ENCODE results near the gene SPATA25.
"Not testable (repeated sequence)": the region's sequence is repeated elsewhere in the genome, so short reads cannot be mapped to it uniquely, and the experiment has no call there.

SPATA25 gene

GRCh38 chr20:45887346-45887715, at the start of gene SPATA25:
TSS of gene SPATA25 (minus strand) at chr20:45887622. CDS start at chr20:45887590, 32 bp downstream.
- no peak for DNase-seq

GRCh38 chr20:45935416-45936046, 48.1 kb upstream of the SPATA25 start:
- DNase-seq = peak; percentile 34

- peak; percentile 99 for DNase-seq
Observed at GRCh38 chr20:45934586-45935415, 47.4 kb upstream of the SPATA25 start, which contains the start of gene PCIF1. TSS of gene PCIF1 (plus strand) at chr20:45934683. CDS start at chr20:45939000, 4,317 bp downstream.

GRCh38 chr20:45934046-45934585, 46.7 kb upstream of the SPATA25 start:
- DNase-seq = peak; percentile 72

GRCh38 chr20:45933266-45934045, 46.0 kb upstream of the SPATA25 start:
- DNase-seq = peak; percentile 76

- DNase-seq = not testable (repeated sequence)
Observed at GRCh38 chr20:45931680-45932079, 44.3 kb upstream of the SPATA25 start.

- no peak for DNase-seq
Observed at GRCh38 chr20:45927071-45927878, 39.9 kb upstream of the SPATA25 start.

GRCh38 chr20:45926731-45927070, 39.3 kb upstream of the SPATA25 start:
- no peak for DNase-seq

- DNase-seq = no peak
Observed at GRCh38 chr20:45925821-45926506, 38.5 kb upstream of the SPATA25 start.

GRCh38 chr20:45924391-45925261, 37.2 kb upstream of the SPATA25 start:
- no peak for DNase-seq

- DNase-seq = no peak
Observed at GRCh38 chr20:45921337-45922189, 34.1 kb upstream of the SPATA25 start.

- no peak for DNase-seq
Observed at GRCh38 chr20:45920462-45921336, 33.3 kb upstream of the SPATA25 start.

GRCh38 chr20:45919542-45920399, 32.3 kb upstream of the SPATA25 start:
- no peak for DNase-seq

- no peak for DNase-seq
Observed at GRCh38 chr20:45918779-45919537, 31.5 kb upstream of the SPATA25 start.

- no peak for DNase-seq
Observed at GRCh38 chr20:45918182-45918737, 30.8 kb upstream of the SPATA25 start.

- no peak for DNase-seq
Observed at GRCh38 chr20:45917790-45918141, 30.3 kb upstream of the SPATA25 start.

GRCh38 chr20:45913116-45913515, 25.7 kb upstream of the SPATA25 start:
- DNase-seq = no peak

Measured in CD4-positive, alpha-beta T cell treated with Interleukin-17A for 4 hours (primary cell).